Thoracic aorta (tissue), 2 donors: ENCODE data around the gene FBXW7. TPM values are rescaled to one million over a fixed set of nuclear protein-coding genes. Genes with fewer than 3 reads are reported as not detected.

Experiments used
- ATAC-seq: fragments of 150-250 bp; one replicate; pipeline ENCODE4 v1.8.0; 2017; ENCODE audit warnings: low read depth; ENCODE audit not compliant: insufficient number of reproducible peaks, low FRiP score
- DNase-seq: peaks from one replicate; pipeline ENCODE4 v3.0.0-alpha.2; 2020; ENCODE audit warnings: low spot score
- H3K27ac ChIP-seq, 2 donors: fragments of 200-600 bp; sonication (generic); 1 replicate in 1 of 2; 2 replicates in 1 of 2; pipeline ENCODE4 v1.5.1; 2016; ENCODE audit warnings: mild to moderate bottlenecking in 2 of 2, moderate library complexity in 2 of 2
- H3K27me3 ChIP-seq: fragments of 200-600 bp; sonication (generic); replicated peaks from 2 replicates; pipeline ENCODE4 v1.6.0; 2016; ENCODE audit warnings: mild to moderate bottlenecking; ENCODE audit not compliant: insufficient read depth
- H3K36me3 ChIP-seq: fragments of 200-600 bp; sonication (generic); one replicate; pipeline ENCODE4 v1.5.1; 2016
- H3K4me1 ChIP-seq, 2 donors: fragments of 200-600 bp; sonication (generic); 1 replicate in 1 of 2; 2 replicates in 1 of 2; pipeline versions ENCODE4 v1.5.1 to v1.6.0; 2016; ENCODE audit warnings: low read depth in 2 of 2, mild to moderate bottlenecking in 1 of 2; ENCODE audit not compliant: control insufficient read depth in 1 of 2
- H3K4me3 ChIP-seq: fragments of 200-600 bp; sonication (generic); 2 replicates; pipeline ENCODE4 v1.5.1; 2016; ENCODE audit warnings: mild to moderate bottlenecking
- H3K9me3 ChIP-seq: fragments of 200-600 bp; sonication (generic); 2 replicates; pipeline ENCODE4 v1.5.1; 2016
- total RNA-seq, 2 donors: library from RNA; depleted of rRNA; stranded (reverse); fragments of >200 nt; gene quantifications; one replicate each; pipeline versions ENCODE4 v1.1.0 to v1.2.3, GENCODE V29; 2016
- TF ChIP-seq, protein P1 (sequence below): fragments of 200-600 bp; sonication (generic); IDR thresholded peaks from one replicate; pipeline ENCODE4 v1.5.1; 2019; ENCODE audit warnings: antibody characterized with exemption

The FBXW7 gene
- total RNA-seq, 2 donors from 2014 or later = 31.5 to 92.6 TPM

DNA sequence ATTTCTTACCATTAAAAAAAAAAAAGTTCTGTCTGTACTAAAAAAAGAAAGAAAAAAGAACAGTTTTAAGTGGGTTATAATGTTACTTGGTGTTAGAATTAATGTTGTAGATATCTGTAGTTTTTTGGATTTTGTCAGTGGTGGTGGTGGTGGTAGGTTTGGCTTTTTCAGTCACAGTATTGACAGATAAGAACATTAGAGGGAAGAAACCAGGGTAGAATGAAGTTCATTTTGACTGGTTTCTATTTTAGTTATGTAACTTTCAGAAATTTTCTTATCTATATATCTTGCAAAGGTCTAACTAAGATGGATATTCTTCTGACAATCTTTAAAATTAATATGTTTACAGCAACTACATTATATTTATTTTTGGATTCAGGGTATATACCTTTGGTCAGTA is 105.4 kb downstream of the FBXW7 start:
- H3K27me3 ChIP-seq = no peaks in the 10 kb centered on the region

DNA sequence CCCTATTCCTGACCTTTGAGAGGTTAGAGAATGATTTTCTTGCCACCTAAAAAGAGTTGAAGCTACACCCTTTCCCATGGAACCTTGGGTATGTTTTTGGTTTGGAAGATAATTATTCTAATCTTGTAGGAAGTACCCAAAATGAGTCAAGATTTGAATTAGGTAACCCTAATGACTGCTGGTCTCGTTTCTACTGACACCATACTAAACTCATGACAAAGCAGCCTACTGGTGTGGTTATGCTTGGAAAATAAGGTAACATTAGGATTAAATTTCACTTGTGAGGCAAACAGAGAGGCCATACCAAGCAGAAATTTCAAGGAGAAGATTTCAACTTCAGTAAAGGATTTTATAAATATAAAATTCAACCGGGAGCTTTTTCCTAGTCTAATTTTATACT is 107.9 kb downstream of the FBXW7 start:
- H3K4me1 ChIP-seq = peaks cover 0 to 4% of the 10 kb centered on the region in 2 donors
- no peaks in the 10 kb centered on the region for H3K9me3 ChIP-seq
- no peaks in the 10 kb centered on the region for H3K27me3 ChIP-seq
- no peak overlapping the region for H3K4me3 ChIP-seq
- H3K36me3 ChIP-seq = no peaks in the 10 kb centered on the region
- TF ChIP-seq, protein P1, sequence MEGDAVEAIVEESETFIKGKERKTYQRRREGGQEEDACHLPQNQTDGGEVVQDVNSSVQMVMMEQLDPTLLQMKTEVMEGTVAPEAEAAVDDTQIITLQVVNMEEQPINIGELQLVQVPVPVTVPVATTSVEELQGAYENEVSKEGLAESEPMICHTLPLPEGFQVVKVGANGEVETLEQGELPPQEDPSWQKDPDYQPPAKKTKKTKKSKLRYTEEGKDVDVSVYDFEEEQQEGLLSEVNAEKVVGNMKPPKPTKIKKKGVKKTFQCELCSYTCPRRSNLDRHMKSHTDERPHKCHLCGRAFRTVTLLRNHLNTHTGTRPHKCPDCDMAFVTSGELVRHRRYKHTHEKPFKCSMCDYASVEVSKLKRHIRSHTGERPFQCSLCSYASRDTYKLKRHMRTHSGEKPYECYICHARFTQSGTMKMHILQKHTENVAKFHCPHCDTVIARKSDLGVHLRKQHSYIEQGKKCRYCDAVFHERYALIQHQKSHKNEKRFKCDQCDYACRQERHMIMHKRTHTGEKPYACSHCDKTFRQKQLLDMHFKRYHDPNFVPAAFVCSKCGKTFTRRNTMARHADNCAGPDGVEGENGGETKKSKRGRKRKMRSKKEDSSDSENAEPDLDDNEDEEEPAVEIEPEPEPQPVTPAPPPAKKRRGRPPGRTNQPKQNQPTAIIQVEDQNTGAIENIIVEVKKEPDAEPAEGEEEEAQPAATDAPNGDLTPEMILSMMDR = no peak
- ATAC-seq (no peak), DNase-seq (no peak)
- H3K27ac ChIP-seq = no peak overlapping the region

More for the DNA sequence above, 105.4 kb downstream of the FBXW7 start:
- Histone ChIP-seq H3K9me3 (no peaks in the 10 kb centered on the region), H3K27ac (no peak overlapping the region), H3K4me1 (no peaks in the 10 kb centered on the region), H3K4me3 (no peak overlapping the region), H3K36me3 (no peaks in the 10 kb centered on the region)
- ATAC-seq = no peak
- TF ChIP-seq, protein P1 = no peak
- DNase-seq = no peak

DNA sequence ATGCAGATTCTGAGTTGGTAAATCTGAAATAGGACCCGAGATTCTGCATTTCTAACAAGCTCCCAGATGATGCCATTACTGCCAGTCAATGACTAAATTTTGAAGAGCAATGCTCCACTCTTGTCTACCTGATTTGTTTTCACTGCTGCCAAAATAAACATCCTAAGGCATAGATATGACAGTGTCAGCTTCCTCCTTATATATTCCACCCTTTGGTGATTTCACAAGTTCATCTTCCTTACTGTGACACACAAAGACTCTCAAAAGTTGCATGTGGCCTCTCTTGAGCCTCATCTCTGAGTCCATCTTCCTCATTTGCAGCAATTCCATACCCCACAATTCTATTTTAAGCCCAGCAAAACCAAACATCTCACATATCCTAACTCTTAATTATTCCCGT is 110.9 kb downstream of the FBXW7 start:
- no peaks in the 10 kb centered on the region for H3K36me3 ChIP-seq
- H3K27ac ChIP-seq = no peak overlapping the region
- no peak for ATAC-seq

GRCh38 chr4:152424396-152424795 is 111.5 kb downstream of the FBXW7 start:
- no peak for ATAC-seq
- Histone ChIP-seq H3K27me3 (no peaks in the 10 kb centered on the region), H3K36me3 (no peaks in the 10 kb centered on the region), H3K9me3 (no peaks in the 10 kb centered on the region), H3K4me1 (peaks cover 0 to 4% of the 10 kb centered on the region in 2 donors), H3K27ac (no peak overlapping the region), H3K4me3 (no peak overlapping the region)
- no peak for DNase-seq
- TF ChIP-seq, protein P1 = no peak

More for the DNA sequence above, 110.9 kb downstream of the FBXW7 start:
- Histone ChIP-seq H3K4me3 (no peak overlapping the region), H3K27me3 (no peaks in the 10 kb centered on the region), H3K9me3 (no peaks in the 10 kb centered on the region), H3K4me1 (peaks cover 0 to 4% of the 10 kb centered on the region in 2 donors)
- no peak for DNase-seq
- TF ChIP-seq, protein P1 = no peak

- Histone ChIP-seq H3K27ac (no peak overlapping the region), H3K9me3 (no peaks in the 10 kb centered on the region), H3K4me3 (no peak overlapping the region), H3K36me3 (no peaks in the 10 kb centered on the region), H3K4me1 (peaks cover 0 to 4% of the 10 kb centered on the region in 2 donors), H3K27me3 (no peaks in the 10 kb centered on the region)
- no peak for ATAC-seq
- TF ChIP-seq, protein P1 = no peak
- no peak for DNase-seq
Measured at GRCh38 chr4:152422817-152423320, 113.0 kb downstream of the FBXW7 start.
